Left renal cortex interstitium (tissue), 4 donors: Measurements from ENCODE around the gene EDDM13. TPM values are rescaled to one million over a fixed set of nuclear protein-coding genes. Genes with fewer than 3 reads are reported as not detected.
"Not testable (repeated sequence)": the region's sequence is repeated elsewhere in the genome, so short reads cannot be mapped to it uniquely, and the experiment has no call there.

Experiments used
- DNase-seq, 4 donors: peaks; one replicate each; pipeline ENCODE4 v3.0.0-alpha.2; 2013; ENCODE audit warnings: low read depth in 4 of 4, low spot score in 2 of 4, missing footprints in 1 of 4
- polyA plus RNA-seq, 4 donors: library from polyadenylated mRNA; unstranded; fragments of 120-200 nt; gene quantifications; one replicate each; pipeline ENCODE4 v1.2.1, GENCODE V29; 2013; ENCODE audit not compliant: insufficient read length in 4 of 4

EDDM13 gene, protein sequence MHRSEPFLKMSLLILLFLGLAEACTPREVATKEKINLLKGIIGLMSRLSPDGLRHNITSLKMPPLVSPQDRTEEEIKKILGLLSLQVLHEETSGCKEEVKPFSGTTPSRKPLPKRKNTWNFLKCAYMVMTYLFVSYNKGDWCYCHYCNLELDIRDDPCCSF
- polyA plus RNA-seq = 1 to 10 TPM in 3 of 4 donors, under 1 TPM in 1; 0.92 to 5.4 (median 3.4) TPM

DNA sequence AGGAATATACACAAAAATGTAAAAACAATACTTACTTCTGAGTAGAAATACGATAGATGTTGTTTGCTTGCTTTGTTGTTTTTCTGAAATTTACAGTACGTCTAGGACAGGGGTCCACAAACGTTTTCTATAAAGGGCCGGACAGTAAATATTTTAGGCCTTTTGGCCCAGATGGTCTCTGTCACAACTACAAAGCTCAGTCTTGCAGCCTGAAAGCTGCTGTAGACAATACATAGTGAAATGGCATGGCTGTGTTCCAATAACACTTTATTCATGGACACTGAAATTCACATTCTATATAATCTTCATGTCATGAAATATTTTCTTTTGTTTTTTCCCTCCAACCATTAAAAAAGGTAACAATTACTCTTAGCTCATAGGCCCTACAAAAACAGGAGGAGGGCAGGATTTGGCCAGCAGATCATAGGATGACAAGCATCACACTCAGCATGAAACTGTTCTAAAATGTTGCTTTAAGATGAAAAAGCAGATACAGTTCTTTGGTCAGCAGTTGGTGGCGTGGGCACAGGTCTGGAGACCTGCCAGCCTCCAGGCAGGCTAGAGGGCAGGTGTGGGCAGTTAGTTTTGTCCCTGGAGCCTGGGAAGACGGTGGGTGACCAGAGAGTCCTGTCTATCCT, at the start of gene EDDM13:
Gene EDDM13, plus strand, starts transcription at position 588 of the 638 bp plus-strand sequence. CDS start 87 bp downstream, outside the sequence.
- DNase-seq = peak in 1 of 4 donors; percentile 16

DNA sequence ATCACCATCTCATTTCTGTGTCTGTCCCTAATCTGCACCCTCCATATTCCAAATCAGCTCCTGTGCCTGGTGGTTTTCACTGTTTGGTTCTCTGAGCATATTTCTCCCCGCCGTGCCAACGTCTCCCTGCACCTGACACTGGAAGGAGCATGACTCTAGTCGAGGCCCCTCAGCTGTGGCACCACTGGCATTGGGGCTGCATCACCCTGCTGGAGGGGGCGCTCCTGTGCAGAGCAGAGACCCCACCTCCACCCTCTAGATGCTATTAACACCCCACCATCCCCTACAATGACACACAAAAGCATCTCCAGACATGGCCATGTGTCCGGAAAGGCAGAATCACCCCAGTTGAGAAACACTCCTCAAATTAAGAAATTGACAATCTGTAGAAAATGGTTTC, 49.6 kb upstream of the EDDM13 start:
- DNase-seq = no peak

DNA sequence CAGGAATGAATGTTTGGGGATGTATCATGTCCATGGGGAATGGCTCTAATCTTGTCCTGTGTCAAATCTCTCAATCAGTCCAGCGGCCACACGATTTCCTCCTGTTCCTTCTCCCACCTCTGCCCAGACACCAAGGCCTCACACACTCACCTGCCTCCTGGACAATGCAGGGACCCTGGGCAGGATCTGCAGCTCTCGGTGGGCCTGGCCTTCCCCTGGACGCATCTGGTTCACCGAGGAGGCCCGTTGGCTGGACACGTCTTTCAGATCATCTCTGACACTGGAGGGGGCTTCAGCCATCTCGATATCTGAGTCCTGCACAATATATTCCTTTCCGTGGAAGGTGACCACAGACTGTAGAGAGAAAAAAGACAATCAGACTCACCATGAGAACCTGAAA, 49.1 kb upstream of the EDDM13 start:
- no peak for DNase-seq

DNA sequence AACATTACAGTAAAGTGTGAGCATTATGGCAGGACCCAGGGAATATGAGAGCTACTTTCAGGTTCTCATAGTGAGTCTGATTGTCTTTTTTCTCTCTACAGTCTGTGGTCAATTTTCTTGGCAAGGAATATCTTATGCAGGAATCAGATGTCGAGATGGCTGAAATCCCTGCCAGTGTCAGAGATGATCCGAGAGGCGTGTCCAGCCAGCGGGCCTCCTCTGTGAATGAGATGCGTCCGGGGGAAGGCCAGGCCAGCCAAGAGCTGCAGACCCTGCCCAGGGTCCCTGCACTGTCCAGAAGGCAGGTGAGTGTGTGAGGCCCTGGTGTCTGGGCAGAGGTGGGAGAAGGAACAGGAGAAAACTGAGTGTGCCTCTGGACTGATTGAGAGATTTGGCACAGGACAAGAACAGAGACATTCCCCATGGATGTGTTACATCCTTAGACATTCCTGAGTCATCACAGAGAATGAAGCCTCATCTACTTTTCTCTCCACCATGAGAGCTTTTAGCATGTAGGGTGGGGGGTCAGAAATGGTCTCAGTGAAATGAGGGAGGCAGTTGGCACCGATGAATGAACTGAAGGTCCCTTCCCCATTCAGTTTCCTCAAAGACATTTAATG, 27.3 kb upstream of the EDDM13 start:
- DNase-seq = no peak

DNA sequence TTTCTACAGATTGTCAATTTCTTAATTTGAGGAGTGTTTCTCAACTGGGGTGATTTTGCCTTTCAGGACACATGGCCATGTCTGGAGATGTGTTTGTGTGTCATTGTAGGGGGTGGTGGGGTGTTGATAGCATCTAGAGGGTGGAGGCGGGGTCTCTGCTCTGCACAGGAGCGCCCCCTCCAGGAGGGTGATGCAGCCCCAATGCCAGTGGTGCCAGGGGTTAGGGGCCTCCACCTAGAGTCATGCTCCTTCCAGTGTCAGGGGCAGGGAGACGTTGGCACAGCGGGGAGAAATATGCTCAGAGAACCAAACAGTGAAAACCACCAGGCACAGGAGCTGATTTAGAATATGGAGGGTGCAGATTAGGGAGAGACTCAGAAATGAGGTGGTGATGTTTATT, 26.8 kb upstream of the EDDM13 start:
- not testable (repeated sequence) for DNase-seq

DNA sequence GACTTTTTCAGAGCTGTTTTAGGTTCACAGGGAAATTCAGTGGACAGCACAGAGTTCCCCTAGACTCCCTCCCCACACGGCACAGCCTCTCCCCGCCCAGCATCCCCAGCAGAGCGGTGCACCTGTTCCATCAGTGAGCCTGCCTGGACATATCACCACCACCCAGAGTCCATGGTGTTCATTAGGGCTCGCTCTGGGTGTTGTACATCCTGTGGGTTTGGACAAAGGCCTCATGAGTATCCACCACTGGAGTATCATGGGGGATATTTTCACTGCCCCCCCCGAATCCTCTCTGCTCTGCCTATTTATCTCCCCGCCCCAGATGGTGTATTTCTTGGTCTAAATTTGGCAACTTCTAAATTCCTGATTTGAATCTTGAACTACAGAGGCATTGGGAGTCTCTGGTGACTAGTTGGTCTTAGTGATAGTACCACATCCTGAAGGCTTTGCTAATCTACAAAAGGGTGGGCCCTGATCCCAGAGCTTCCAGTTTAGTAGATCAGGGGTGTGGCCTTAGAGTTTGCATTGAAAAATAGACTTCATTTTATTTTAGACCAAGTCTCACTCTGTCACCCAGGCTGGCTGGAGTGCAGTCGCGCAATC, 23.7 kb upstream of the EDDM13 start:
- DNase-seq = not testable (repeated sequence)

DNA sequence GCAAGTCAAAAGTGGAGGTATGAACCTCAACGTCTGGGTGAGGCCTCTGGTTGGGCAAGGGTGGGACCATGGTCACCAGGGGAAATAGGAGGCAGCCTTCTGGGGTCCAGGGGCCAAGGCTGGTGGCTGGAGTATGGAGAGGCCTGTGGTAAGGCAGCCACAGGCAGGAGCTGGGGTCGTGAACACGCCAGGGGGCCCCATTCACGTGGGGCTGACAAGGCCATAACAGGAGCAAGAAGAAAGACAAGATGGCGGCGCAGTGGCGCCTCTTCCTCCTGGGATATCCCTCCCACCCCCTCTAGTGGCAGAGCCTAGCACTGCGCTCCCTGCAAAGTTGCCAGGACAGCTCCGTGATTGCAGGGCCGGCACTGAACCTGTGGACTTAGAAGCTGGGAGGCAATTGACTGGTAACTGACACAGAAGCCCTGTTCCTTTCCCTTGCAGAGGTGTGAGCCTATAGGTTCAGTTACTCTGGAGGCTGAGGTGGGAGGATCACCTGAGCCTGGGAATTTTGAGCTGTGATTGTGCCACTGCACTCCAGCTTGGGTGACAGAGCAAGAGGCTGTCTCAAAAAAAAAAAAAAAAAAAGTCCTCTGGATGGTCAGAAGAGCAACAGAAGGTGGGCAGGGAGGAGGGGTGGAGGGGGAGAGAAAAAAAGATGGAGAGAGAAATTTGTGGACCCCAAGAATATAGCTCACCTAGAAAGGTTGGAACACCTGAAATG, 19.7 kb upstream of the EDDM13 start:
- DNase-seq = peak in 2 of 4 donors; percentile 46 to 49

DNA sequence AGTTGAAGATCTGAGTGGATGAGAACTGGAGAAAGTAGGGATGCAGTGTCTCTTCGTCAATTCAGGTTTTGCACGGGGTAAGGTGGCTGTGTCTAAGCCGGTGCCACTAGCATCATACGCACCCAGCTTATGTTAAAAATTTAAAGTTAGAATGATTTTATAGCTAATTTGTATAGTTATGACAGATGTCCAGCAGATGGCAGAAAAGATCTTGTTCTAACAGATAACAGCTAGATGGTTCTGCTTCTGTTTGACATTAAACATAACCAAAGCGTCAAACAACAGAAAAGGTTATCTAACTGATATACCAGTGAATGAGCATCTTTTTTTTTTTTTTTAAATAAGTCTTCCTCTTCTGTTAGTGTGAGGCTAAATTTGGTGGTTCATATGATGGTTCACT, 18.8 kb upstream of the EDDM13 start:
- peak in 1 of 4 donors; percentile 21 for DNase-seq

DNA sequence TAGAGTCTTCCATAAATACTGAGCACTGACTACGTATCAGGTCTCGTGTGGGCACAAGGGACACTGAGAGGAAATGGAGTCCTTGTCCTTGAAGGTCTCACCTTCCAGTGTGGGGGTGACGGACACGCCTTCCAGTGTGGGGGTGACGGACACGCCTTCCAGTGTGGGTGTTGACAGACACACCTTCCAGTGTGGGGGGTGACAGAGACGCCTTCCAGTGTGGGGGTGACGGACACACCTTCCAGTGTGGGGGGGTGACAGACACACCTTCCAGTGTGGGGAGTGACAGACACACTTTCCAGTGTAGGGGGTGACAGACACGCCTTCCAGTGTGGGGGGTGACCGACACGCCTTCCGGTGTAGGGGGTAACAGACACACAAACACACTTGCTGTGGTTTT, 14.3 kb upstream of the EDDM13 start:
- no peak for DNase-seq

DNA sequence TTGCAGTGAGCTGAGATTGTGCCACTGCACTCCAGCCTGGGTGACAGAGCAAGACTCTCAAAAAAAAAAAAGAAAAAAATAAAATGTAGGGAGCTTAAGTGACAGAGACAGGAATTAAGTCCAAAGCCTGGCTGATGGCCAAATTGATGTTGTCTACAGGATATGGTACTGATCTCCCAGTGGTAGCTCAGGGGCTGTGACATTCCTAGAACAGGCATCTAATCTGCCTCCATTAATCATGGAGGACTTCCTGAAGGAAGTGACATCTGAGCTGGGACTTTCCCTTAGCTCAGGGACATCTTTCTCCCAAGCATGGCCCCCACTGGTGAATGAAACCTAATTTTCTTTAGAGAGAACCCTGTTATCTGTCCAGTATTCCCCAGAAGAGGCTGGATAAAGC, 11.4 kb upstream of the EDDM13 start:
- no peak for DNase-seq

DNA sequence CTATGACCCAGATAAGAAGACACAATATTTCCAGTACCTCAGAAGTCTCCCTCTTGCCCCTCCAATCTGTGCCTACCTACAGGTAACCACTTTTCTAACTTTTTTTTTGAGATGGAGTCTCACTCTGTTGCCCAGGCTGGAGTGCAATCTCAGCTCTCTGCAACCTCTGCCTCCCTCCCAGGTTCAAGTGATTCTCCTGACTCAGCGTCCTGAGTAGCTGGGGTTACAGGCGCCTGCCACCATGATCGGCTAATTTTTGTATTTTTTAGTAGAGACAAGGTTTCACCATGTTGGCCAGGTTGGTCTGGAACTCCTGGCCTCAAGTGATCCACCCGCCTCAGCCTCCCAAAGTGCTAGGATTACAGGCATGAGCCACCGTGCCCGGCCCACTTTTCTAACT, 10.6 kb upstream of the EDDM13 start:
- DNase-seq = not testable (repeated sequence)

DNA sequence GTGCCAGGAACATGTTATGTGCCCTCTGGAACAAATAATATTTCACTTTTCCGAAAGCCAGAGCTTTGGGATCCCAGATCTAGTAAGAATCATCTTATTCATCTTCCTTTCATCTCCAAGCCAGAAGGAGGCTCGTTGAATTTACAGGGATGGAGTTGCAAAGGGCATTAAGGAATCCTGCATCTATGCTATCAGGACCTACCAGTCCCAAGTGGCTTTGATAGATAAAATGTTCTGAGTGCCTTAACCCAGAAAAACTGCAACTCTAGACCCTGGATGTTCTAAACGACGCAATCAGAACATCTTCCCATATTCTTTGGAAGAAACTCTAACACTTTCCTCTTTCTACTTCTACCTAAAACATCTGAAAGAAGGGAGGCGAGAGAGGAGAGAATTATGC, 9.2 kb upstream of the EDDM13 start:
- DNase-seq = no peak

DNA sequence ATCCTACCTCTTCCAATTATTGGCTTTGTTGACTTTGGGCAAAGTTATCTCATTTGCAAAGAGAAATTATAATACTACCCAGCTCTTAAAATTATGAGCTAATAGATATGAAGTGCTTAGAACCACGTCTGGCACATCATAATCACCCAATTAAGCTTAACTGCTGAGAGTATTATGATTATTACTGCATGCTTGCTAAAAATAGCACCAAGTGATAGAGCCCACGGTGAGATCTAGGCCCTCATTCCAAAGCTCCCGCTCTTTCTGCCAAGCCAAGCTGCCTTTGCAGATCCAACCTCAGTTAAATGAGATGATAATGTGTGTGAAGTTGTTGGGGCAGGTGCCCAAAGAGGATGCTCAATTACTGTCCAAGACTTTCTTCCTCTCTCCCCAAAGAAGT, 6.5 kb upstream of the EDDM13 start:
- DNase-seq = no peak

DNA sequence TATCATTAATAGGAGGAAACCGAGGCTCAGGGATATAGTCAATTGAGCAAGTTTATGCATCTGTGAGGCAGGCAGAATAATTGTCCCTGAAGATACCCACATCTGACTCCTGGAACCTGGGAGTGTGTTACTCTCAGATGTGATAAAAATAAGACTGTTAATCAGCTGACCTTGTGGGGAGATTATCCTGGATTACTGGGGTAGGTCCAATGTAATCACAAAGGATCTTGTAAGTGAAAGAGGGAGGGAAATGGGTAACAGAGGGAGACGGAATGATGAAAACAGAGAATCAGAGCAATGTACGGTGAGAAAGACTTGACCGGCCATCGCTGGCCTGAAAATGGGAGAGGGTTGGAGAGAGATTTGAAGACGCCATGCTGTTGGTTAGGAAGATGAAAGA, 3.2 kb upstream of the EDDM13 start:
- DNase-seq = no peak

DNA sequence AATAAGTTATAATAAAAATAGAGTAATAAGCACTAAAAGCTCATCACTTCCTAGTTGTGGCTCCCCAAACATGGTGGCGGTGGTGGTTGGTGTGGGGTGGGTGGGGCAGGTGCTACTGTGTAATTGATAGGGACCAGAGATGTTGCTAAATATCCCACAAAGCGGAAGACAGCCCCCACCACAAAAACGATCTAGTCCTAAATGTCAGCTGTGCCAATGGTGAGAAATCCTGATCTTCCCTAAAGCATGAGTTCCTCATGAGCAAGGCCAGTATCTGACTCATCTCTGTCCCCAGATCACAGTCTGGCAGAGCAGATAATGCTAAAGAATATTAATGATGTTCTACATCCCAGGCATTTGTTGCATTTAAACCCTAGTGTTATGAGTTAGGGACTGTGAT, 1.9 kb upstream of the EDDM13 start:
- DNase-seq = no peak

DNA sequence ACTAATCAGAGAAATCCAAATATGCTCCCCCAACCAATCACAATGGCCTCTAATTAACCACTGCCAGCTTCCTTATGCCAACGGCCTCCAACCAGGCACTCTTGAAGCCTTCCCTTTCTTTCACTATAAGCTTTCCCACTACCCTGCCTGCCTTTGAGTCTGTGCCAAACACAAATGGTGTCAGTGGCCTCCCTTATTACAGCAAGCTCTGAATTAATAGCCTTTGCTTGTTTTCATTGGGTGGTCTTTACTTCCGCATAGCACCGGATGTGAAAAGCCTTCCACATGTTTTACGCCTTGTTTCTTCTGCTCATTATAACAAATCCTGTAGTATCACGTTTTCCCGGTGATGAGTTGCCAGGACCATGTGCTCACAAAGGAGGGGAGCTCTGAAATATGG, 1.4 kb upstream of the EDDM13 start:
- DNase-seq = no peak

DNA sequence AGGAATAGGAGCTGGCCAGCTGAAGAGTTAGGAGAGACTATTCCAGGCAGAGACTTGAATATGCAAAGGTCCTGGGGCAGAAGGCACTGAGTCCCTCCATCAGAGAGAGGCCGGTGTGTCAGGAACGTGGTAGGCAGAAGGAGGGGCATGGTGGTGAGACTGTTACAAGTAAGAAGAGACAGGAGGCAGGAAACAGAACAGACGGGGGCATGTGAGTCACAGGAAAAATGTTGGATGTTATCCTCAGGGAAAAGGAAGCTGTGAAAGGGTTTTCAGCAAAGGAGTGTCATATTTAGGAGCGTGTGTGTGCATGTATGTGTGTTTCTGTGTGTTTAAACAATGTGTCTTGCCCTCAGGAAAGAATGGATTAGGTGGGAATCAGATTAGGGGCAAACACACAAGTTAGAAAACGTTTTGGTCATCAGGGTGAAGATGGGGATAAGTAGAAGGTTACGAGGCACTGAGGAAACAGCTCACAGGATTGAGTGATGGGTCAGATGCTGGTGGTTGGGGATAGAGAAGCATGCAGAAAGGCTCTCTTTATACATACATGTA, 1.1 kb downstream of the EDDM13 start:
- DNase-seq = no peak

DNA sequence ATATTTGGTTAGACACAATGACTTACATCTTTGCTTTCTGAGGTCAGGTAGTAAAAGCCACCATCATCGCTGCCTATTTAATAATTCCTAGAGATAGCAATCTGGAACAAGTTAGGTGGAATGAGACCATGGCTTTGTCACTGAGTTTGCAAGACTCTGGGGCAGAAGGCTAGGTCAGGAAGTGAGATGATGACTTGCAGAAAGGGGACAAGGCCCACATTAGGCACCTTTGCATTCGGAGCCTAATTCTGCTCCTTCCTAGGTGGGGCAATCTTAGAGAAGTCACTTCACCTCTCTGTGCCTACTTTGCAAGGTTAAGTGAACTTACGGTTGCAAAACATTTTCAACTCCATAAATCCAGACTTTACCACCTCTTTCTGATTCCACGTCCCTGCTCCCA, 10.3 kb downstream of the EDDM13 start:
- DNase-seq = no peak

DNA sequence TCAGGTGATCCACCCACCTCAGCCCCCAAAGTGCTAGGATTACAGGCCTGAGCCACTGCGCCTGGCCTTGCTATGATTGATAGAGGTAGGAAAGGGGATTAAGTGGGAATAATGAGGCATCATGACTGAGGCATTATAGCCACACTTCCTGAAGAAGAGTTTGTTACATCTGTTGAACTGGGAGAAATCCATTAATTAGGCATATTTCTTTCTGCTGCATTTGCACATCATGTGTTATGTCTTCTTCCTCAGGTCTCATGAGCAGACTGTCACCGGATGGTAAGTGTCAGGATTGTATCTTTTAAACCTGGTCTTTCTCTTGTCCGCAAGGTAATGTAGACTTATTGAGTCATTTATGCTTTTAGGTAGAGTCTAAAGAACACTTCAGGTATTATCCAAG, 12.2 kb downstream of the EDDM13 start:
- no peak for DNase-seq

DNA sequence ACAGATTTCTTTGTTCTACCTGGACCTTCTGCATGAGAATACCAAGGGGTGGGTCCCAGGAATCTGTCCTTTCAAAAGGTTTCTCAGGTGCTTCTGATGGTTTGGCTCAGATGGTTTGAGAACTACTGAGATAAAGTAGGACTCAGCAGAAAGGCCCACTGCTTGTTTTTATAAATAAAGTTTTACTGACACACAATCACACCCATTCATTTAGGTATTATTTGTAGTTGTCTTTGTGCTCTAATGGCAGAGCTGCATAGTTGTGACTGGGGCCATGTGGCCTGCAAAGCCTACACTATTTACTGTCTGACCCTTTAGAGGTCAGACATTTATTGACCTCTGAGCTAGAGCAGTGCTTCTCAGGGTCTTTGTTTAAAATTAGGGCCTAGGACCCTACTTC, 17.6 kb downstream of the EDDM13 start:
- DNase-seq = no peak

DNA sequence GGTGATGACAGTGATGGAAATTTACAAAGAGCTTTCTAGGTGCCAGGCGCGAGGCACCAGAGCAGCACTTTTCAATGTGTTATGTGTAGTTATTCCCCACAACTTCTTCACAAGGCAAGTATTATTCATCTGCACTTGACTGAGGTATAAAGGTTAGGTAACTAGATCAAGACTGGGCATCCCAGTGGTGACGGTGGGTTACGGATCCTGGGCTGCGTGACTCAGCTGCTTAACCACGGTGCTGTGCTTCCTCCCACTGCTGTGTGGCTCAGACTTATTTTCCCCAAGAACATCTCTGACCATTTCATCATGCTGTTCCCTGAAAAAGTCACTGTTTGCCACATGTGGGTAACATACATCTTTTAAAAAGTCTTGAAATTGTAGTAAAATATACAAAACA, 19.3 kb downstream of the EDDM13 start:
- no peak for DNase-seq
